Hematopoietic multipotent progenitor cell treated with erythropoietin and hydrocortisone succinate and interleukin-3 and kit ligand, for 17 days (in vitro differentiated cells): Measurements from ENCODE around the gene LELP1.
"Not testable (repeated sequence)": the region's sequence is repeated elsewhere in the genome, so short reads cannot be mapped to it uniquely, and the experiment has no call there.

ENCODE experiments used
- DNase-seq: peaks from one replicate; pipeline ENCODE4 v3.0.0-alpha.2; 2015; ENCODE audit warnings: low spot score

LELP1 gene

DNA sequence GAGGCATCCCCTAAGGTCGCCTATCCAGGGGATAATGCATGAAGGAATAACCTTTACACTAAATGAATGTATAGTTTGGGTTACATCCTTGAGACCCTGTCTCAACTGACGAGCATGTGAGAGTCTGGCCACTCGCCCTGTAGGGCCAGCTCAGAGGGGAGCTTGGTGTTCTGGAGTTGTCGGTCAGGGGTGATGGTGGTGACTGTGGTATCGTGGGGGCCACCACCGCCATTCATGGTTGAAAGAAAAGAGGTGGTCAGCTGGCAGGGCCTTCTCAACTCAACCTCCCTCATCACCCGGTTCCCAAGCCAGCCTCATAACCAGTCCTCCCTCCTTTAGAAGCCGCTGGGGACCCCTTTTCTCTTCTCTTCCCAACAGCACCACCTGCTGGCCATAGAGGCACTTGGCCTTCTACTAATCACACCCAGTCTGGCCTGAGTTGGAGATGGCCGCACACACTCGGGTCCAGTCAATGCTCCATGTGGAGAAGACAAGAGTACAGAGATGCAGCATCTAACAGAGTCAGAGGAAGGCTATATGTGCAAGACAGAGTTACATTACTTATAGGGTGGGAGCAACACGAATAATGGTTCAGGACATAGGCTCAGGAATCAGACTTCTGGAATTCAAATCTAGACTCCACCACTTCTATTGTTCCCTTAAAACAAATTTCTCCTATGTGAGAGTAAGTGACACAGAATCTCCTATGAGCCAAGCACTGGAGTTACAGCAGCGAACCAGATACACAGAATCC, 26.0 kb downstream of the LELP1 start:
- not testable (repeated sequence) for DNase-seq

DNA sequence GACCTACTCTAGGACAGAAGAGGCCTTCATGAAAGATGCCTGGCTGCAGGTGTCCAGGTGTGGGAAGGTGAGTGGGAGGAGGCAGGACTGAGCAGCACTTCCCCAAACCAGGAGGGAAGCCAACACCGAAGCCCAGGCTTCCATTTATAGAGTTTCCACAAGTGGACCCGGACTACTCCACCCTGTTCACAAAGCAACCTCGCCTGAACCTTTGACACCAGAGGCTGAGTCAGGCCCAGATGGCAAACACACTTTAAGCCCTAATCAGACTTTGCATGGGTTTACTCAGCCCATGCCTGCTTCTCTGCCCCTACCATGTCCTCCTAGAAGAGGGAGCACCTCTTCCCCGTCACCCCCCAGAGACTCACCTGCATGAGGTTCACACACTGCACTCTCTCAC, 28.1 kb downstream of the LELP1 start:
- no peak for DNase-seq

DNA sequence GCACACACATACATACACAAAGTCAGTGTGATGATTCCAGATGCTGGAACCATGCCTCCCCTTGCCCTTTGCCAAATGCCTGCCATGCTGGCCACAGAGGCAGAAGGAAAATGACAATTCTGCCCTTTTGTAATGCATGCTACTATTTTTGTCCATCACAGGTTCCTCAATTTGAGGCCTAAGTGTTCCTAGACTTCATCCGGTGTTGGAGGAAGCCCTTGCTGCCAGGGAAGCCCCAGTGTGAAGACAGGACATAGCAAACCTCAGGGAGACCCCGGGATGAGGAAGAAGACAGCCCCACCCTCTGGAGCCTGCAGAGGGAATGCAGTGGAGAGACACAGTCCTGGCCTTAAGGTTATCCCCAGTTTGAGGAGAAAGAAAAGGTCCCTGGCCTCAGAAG, 28.6 kb downstream of the LELP1 start:
- no peak for DNase-seq

DNA sequence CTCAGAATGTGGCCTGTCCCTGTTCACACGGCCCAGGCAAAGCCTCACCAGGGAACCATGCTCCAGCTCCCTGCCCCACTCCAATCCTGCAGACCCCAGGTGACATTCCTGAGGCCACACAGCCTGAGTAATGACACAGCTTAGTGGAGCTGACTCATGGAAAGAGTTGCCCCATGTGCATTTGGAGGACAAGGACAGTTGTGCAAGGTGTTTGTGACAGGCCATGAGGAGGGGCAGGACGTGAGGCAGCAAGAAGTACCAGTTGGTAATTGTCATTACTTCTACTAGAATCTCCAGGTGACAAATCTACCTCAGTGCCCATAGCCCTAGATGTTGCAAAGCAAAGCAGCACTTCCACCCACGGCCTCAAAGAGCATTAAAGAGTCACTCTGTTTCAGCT, 29.3 kb downstream of the LELP1 start:
- no peak for DNase-seq

DNA sequence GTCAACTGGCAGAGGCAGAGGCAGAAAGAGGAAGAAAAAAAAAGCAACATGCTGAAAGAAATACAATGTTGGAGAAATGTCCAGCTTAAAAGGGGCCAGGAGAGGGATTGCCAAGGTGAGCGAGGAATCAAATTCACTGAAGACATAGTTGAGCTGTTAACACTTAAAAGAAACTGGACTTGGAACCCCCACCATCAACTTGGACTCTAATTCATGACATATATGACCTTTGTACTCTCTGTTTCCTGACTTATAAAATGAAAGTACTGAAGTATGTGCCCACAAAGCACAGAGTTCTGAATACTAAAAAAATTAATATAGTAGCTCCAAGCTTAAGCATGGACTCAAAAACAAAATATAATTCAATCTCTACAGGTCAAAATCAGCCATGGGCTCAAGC, 30.2 kb downstream of the LELP1 start:
- DNase-seq, result no peak

DNA sequence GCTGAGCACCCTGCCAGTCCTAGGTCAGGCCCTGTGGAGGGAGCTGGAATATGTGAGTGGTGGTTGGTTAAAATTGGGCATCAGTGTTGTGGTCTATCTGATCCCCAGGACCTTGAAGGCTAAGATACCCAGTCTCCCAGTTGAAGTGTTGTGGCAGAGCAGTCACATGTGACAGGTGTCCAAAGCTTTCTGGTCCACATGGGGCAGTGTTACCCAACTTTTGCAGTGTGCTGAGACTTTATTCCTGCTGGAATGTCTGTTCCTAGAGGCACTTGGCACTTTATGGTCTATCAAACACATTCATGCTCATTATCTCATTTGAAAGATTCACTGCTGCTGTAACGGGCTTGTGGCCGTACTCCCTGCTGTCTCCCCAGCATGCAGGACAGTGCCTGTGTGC, 35.3 kb downstream of the LELP1 start:
- no peak for DNase-seq

DNA sequence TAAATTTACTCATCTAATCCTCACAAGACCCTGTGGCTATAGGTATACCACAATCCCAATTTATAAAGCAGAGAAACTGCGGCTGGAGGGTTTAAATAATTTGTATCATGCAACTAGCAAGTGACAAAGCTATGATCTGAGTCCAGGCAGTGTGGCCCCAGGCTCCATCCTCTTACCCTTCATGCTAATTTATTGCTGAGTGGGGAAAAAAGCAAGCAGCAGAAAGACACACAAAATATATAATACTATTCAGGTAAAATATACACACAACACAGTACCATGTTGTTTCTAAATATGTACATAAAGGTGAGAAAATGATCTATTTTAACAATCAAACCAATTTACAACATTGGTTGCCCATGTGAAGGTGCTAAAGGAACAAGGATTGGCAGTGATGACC, 38.9 kb downstream of the LELP1 start:
- DNase-seq, result no peak

DNA sequence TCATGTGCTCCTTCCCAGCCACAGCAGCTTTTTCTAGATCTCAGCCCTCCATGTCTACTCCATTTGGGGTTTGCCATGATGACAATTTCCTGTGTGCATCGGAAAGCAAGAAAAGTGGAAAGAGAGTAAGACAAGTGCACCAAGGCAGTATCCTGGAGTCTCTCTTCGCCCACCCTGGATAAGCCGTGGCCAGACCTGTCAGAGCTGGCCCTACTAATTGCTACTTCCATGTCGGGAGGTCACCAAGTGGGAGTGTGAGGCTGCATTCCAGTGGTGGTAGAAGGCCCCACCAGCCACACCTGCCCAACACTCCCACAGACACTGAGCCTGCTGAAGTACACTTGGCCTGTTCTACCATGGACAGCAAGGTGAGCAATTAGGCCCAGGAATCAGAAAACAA, 42.2 kb downstream of the LELP1 start:
- DNase-seq, result no peak

DNA sequence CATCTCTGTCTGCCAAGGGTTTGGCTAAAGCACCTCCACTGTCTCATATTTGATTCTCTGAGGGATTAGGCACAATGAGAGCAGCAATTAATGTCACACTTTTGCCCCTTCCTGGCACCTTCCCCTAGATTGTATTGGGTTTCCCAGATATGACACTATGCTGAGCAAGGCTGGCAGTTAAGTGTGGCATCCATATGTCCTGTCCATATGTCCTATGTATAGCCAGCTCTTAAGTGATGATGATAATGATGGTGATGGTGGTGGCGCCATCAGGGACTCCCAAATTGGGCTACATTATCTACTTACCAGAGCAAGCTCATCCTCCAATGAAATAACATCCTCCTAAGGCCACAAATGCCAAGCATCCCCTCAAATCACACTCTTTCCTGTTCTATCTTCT, 42.8 kb downstream of the LELP1 start:
- no peak for DNase-seq

DNA sequence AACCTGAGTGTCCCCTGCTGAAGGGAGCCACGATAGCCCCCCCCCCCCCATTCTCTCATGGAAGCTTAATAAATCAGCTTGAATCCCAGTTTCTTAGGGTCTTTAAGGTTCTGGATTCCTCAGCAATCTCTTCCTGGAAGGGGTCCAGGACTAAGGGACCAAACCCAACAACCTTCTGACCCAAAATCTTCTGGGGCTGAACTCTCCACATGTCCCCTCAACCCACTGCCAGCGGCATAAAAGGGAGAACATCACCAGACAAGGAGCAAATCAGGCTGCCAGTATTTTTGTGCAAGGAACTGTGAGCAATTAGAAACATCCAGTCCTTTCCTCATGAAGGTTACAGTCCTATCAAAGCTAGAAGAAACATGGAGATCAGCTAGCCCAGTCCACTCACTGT, 43.6 kb downstream of the LELP1 start:
- DNase-seq, result no peak

DNA sequence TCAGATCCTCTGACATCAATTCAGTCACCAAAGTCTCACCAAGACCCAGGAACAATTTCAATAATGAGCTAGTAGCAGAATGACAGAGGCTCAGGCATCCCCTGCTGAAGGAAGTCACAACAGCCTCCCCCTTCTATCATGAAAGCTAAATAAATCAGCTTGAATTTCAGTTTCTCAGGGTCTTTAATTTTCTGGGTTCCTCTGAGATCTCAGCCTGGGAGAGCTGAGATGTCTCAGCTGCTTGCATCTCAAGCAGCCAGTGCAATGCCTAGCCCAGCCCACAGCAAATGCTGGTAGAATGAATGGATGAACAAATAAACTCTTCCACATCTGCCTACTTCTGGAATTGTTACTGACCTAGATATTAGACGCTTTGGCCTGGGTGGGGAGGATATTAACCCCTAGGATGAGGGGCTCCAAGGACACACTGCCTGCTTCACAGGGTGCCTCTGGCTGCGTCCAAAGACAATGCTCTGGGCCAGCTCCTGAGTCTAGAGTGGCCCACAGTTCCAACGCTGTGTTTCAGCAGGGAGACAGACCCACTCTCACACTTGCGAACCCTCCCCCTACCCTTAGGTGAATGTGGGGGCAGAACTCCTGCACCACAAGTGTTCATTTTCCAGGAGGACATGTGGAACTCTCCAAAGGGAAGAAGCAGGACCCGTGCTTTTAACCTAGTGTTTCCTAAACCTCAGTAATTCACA, 45.1 kb downstream of the LELP1 start:
- no peak for DNase-seq

DNA sequence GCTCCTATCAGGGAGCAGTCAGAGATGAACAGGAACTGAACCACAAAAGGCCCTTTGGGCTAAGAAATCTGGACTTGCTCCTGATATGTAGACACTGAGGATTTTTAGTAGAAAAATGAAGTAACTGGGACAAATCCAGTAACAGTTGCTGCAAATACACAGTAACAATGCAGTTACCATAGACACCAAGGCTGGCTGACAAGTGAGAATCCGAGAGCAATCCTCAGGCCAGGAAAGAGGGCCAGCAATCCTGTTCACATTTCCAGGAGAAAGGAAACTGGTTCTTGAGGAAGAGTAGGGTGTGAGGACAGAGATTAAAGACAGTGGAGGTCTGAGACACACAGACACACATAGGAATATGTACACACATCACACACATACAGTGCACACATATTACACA, 46.9 kb downstream of the LELP1 start:
- no peak for DNase-seq

DNA sequence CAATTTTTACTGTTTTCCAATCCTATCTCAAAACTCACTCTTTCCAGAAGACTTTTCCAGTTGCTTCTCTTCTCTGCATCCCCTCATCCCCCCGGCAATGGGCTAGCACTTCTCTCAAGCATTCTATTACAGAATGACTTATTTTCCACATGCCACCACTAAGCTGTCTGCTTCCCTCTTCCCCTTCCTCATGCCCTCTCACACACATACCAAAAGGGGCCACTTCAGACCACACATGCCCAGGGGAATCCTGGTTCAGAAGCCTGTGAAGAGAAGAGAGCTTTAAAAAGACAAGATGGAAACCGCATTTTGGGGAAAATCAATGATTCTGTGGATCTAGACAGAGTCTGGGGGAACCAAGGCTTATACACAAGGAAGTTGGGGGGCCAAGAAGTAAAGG, 47.9 kb downstream of the LELP1 start:
- no peak for DNase-seq

DNA sequence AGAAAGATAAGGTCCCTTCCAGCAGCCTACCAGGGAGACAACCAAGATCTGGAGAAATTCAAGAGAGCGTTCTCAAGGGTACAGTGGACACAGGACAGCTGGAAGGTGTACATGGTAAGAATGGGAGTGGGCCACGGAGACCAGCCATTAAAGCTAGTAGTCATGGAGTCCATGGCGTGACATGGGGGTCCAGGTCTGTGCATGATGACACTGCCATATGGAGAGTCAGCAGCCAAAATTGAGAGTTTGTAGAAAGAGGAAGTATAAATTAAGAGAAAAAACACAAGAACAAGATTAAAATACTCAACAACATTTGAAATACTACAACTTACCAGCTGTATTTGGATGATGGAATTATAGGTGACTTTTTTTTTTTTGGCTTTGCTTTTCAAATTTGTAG, 48.3 kb downstream of the LELP1 start:
- no peak for DNase-seq

DNA sequence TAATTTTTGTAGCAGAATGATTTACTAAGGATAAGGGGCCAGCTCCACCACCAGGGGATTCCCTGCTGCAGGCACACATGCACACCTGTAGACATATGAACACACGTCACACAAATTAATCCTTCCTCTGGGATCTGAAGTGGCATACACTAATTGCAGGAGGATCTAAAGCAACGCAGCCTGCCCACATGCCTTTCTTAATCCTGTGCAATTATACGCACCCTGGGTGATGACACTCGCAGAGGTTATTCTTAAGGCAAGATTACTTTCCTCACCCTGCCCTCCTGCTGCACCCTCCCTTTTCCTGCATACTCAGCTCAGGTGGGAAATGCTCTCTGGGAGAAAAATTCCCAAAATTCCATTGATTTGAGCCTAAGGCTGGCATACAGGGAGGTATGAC, 48.8 kb downstream of the LELP1 start:
- no peak for DNase-seq

DNA sequence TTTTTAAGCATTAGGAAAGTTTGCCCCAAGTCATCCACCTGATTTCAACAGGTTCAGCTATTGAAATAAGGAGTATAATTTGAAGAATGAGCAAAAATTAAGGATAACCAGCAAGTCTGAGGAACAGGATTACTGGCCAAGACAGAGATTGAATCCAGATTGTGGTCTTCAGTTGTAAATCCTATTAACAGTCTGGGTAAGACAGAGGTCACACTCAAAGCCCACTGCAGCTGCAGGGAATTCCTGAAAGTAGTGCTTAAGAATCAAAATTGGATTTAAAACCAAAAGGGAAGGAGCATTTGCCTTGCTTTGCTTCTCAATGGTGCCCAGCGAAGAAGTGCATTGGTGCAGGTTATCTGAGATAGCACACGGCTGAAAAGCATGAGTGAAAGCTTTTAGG, 49.8 kb downstream of the LELP1 start:
- DNase-seq, result no peak

DNA sequence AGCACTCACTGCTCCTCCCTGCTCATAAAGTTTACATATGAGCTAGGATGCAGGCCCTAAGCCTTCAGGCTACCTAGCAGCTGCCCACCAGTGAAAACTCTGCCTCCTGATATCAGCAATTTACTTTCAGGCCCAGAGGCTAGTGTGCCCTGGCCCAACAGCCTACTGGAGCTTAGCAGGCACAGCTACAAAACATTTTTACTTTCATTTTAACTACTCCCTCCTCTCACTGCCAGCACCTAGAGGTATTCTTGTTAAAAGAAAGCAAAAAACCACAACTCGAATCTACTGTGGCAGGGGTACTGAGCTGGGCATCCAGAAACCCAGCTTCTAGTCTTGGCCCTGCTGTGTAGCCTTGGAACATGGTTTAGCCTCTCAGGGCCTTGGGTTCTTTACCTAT, 50.5 kb downstream of the LELP1 start:
- DNase-seq, result no peak
